ENCODE results near the gene PDE11A.

PDE11A gene

GRCh38 chr2:177897278-177897677, 175.3 kb downstream of the PDE11A start:
- H3K36me3 ChIP-seq (ENCODE audit: insufficient read depth, low read length): no peaks in the 10 kb centered on the region
- peaks cover 17% of the 10 kb centered on the region for H3K27me3 ChIP-seq (ENCODE audit: insufficient read depth, low read length, poor library complexity)
- H3K9me3 ChIP-seq (ENCODE audit: insufficient read depth, low read length, severe bottlenecking): no peaks in the 10 kb centered on the region
- no peaks in the 10 kb centered on the region for H3K4me1 ChIP-seq (ENCODE audit: insufficient read depth, low read length)
- H3K9ac ChIP-seq (ENCODE audit: low read depth, low read length): no peak overlapping the region
- no peak for TF ChIP-seq CTCF (IDR thresholded peaks at IDR 0.05; ENCODE audit: borderline replicate concordance, extremely low read depth, low read length, poor library complexity, severe bottlenecking)
- TF ChIP-seq EZH2 (IDR thresholded peaks at IDR 0.05; ENCODE audit: borderline replicate concordance, low read depth, low read length, severe bottlenecking): no peak
- no peaks in the 10 kb centered on the region for H4K20me1 ChIP-seq (ENCODE audit: insufficient read depth, low read length)
- no peak overlapping the region for H3K4me3 ChIP-seq (ENCODE audit: low read depth in 1 of 2, low read length in 2 of 2)
- no peaks in the 10 kb centered on the region for H3K79me2 ChIP-seq (ENCODE audit: insufficient read depth, low read length)
- no peak overlapping the region for H3K27ac ChIP-seq (ENCODE audit: low read length)
- H2AFZ ChIP-seq (ENCODE audit: low read depth, low read length): no peak overlapping the region
- H3K4me2 ChIP-seq (ENCODE audit: insufficient read depth, low read length): no peak overlapping the region
- ATAC-seq (ENCODE audit: insufficient read depth, low read depth) (no peak), DNase-seq (no peak)

- Histone ChIP-seq H3K27me3 (ENCODE audit: insufficient read depth, low read length, poor library complexity) (peaks cover 17% of the 10 kb centered on the region), H3K36me3 (ENCODE audit: insufficient read depth, low read length) (no peaks in the 10 kb centered on the region), H3K79me2 (ENCODE audit: insufficient read depth, low read length) (no peaks in the 10 kb centered on the region), H3K4me1 (ENCODE audit: insufficient read depth, low read length) (no peaks in the 10 kb centered on the region), H3K9me3 (ENCODE audit: insufficient read depth, low read length, severe bottlenecking) (no peaks in the 10 kb centered on the region), H2AFZ (ENCODE audit: low read depth, low read length) (no peak overlapping the region), H4K20me1 (ENCODE audit: insufficient read depth, low read length) (no peaks in the 10 kb centered on the region), H3K4me3 (ENCODE audit: low read depth in 1 of 2, low read length in 2 of 2) (no peak overlapping the region), H3K4me2 (ENCODE audit: insufficient read depth, low read length) (no peak overlapping the region), H3K9ac (ENCODE audit: low read depth, low read length) (no peak overlapping the region), H3K27ac (ENCODE audit: low read length) (no peak overlapping the region)
- DNase-seq (no peak), ATAC-seq (ENCODE audit: insufficient read depth, low read depth) (no peak)
- TF ChIP-seq EZH2 (IDR thresholded peaks at IDR 0.05; ENCODE audit: borderline replicate concordance, low read depth, low read length, severe bottlenecking) (no peak), CTCF (IDR thresholded peaks at IDR 0.05; ENCODE audit: borderline replicate concordance, extremely low read depth, low read length, poor library complexity, severe bottlenecking) (no peak)
Measured at GRCh38 chr2:177896587-177896986, 176.0 kb downstream of the PDE11A start.

GRCh38 chr2:177894546-177894945, 178.0 kb downstream of the PDE11A start:
- DNase-seq (no peak), ATAC-seq (ENCODE audit: insufficient read depth, low read depth) (no peak)
- Histone ChIP-seq H2AFZ (ENCODE audit: low read depth, low read length) (no peak overlapping the region), H3K4me1 (ENCODE audit: insufficient read depth, low read length) (no peaks in the 10 kb centered on the region), H3K27me3 (ENCODE audit: insufficient read depth, low read length, poor library complexity) (peaks cover 17% of the 10 kb centered on the region), H3K79me2 (ENCODE audit: insufficient read depth, low read length) (no peaks in the 10 kb centered on the region), H4K20me1 (ENCODE audit: insufficient read depth, low read length) (no peaks in the 10 kb centered on the region), H3K9me3 (ENCODE audit: insufficient read depth, low read length, severe bottlenecking) (no peaks in the 10 kb centered on the region), H3K4me3 (ENCODE audit: low read depth in 1 of 2, low read length in 2 of 2) (no peak overlapping the region), H3K4me2 (ENCODE audit: insufficient read depth, low read length) (no peak overlapping the region), H3K9ac (ENCODE audit: low read depth, low read length) (no peak overlapping the region), H3K36me3 (ENCODE audit: insufficient read depth, low read length) (no peaks in the 10 kb centered on the region), H3K27ac (ENCODE audit: low read length) (no peak overlapping the region)
- TF ChIP-seq EZH2 (IDR thresholded peaks at IDR 0.05; ENCODE audit: borderline replicate concordance, low read depth, low read length, severe bottlenecking) (no peak), CTCF (IDR thresholded peaks at IDR 0.05; ENCODE audit: borderline replicate concordance, extremely low read depth, low read length, poor library complexity, severe bottlenecking) (no peak)

- Histone ChIP-seq H3K27ac (ENCODE audit: low read length) (no peak overlapping the region), H3K27me3 (ENCODE audit: insufficient read depth, low read length, poor library complexity) (peaks cover 17% of the 10 kb centered on the region), H2AFZ (ENCODE audit: low read depth, low read length) (no peak overlapping the region), H3K9ac (ENCODE audit: low read depth, low read length) (no peak overlapping the region), H3K4me2 (ENCODE audit: insufficient read depth, low read length) (no peak overlapping the region), H3K4me1 (ENCODE audit: insufficient read depth, low read length) (no peaks in the 10 kb centered on the region), H4K20me1 (ENCODE audit: insufficient read depth, low read length) (no peaks in the 10 kb centered on the region), H3K9me3 (ENCODE audit: insufficient read depth, low read length, severe bottlenecking) (no peaks in the 10 kb centered on the region), H3K36me3 (ENCODE audit: insufficient read depth, low read length) (no peaks in the 10 kb centered on the region), H3K79me2 (ENCODE audit: insufficient read depth, low read length) (no peaks in the 10 kb centered on the region), H3K4me3 (ENCODE audit: low read depth in 1 of 2, low read length in 2 of 2) (no peak overlapping the region)
- no peak for TF ChIP-seq CTCF (IDR thresholded peaks at IDR 0.05; ENCODE audit: borderline replicate concordance, extremely low read depth, low read length, poor library complexity, severe bottlenecking)
- TF ChIP-seq EZH2 (IDR thresholded peaks at IDR 0.05; ENCODE audit: borderline replicate concordance, low read depth, low read length, severe bottlenecking): no peak
- ATAC-seq (ENCODE audit: insufficient read depth, low read depth): no peak
- DNase-seq: no peak
Measured at GRCh38 chr2:177893880-177894279, 178.7 kb downstream of the PDE11A start.

All from DND-41 (cell line).